Glutamatergic neuron (in vitro differentiated cells): ENCODE results near the gene PCP2. TPM values are rescaled to one million over a fixed set of nuclear protein-coding genes. Genes with fewer than 3 reads are reported as not detected.

ENCODE experiments used
- DNase-seq: peaks from one replicate; pipeline ENCODE4 v3.0.0; 2022
- H3K27ac Mint-ChIP-seq: one replicate; pipeline ENCODE4 v1.8.0; 2020; ENCODE audit warnings: mild to moderate bottlenecking, mixed read lengths, inconsistent platforms; ENCODE audit not compliant: unreplicated experiment
- H3K27me3 Mint-ChIP-seq: one replicate; pipeline ENCODE4 v1.8.0; 2020; ENCODE audit warnings: mild to moderate bottlenecking, moderate library complexity, mixed read lengths, inconsistent platforms; ENCODE audit not compliant: unreplicated experiment
- H3K36me3 Mint-ChIP-seq: one replicate; pipeline ENCODE4 v1.8.0; 2020; ENCODE audit warnings: mild to moderate bottlenecking, mixed read lengths, inconsistent platforms; ENCODE audit not compliant: unreplicated experiment
- H3K4me1 Mint-ChIP-seq: one replicate; pipeline ENCODE4 v1.8.0; 2020; ENCODE audit warnings: mild to moderate bottlenecking, low read depth, mixed read lengths, inconsistent platforms; ENCODE audit not compliant: unreplicated experiment
- H3K4me3 Mint-ChIP-seq: one replicate; pipeline ENCODE4 v1.8.0; 2020; ENCODE audit warnings: mild to moderate bottlenecking, mixed read lengths, inconsistent platforms; ENCODE audit not compliant: unreplicated experiment
- H3K9me3 Mint-ChIP-seq: one replicate; pipeline ENCODE4 v1.8.0; 2020; ENCODE audit warnings: mild to moderate bottlenecking, moderate library complexity, mixed read lengths, inconsistent platforms; ENCODE audit not compliant: unreplicated experiment
- long read RNA-seq: library from polyadenylated mRNA; unstranded; transcript quantifications from one replicate; pipeline ENCODE4 v2.0.0, GENCODE V29; 2020; ENCODE audit not compliant: unreplicated experiment
- total RNA-seq: library from RNA; stranded (reverse); fragmentation: NEBNext Ultra II Directional; extraction: Animal tissue kit (Norgen Biotek cat#: 25700); gene quantifications from one replicate; pipeline ENCODE4 v1.2.1, GENCODE V29; 2021; ENCODE audit not compliant: unreplicated experiment
- TF ChIP-seq, protein P1 (sequence below): fragments of 200-600 bp; sonication (generic); IDR thresholded peaks from one replicate; pipeline ENCODE4 v1.5.0; 2021; ENCODE audit not compliant: partially characterized antibody, unreplicated experiment

The PCP2 gene
- not detected for total RNA-seq
- long read RNA-seq = 0 reads

GRCh38 chr19:7633698-7634097 is at the start of gene PCP2:
Gene PCP2, minus strand, starts transcription at chr19:7633719. Its CDS starts 262 bp downstream, at chr19:7633457.
- peaks cover 6% of the 10 kb centered on the region for H3K4me1 Mint-ChIP-seq
- H3K9me3 Mint-ChIP-seq = peaks cover 14% of the 10 kb centered on the region
- no peak within 1 kb of the TSS for H3K27ac Mint-ChIP-seq
- no peak within 1 kb of the TSS for H3K4me3 Mint-ChIP-seq
- H3K27me3 Mint-ChIP-seq = peaks cover 18% of the 10 kb centered on the region
- DNase-seq = no peak
- TF ChIP-seq, protein P1, sequence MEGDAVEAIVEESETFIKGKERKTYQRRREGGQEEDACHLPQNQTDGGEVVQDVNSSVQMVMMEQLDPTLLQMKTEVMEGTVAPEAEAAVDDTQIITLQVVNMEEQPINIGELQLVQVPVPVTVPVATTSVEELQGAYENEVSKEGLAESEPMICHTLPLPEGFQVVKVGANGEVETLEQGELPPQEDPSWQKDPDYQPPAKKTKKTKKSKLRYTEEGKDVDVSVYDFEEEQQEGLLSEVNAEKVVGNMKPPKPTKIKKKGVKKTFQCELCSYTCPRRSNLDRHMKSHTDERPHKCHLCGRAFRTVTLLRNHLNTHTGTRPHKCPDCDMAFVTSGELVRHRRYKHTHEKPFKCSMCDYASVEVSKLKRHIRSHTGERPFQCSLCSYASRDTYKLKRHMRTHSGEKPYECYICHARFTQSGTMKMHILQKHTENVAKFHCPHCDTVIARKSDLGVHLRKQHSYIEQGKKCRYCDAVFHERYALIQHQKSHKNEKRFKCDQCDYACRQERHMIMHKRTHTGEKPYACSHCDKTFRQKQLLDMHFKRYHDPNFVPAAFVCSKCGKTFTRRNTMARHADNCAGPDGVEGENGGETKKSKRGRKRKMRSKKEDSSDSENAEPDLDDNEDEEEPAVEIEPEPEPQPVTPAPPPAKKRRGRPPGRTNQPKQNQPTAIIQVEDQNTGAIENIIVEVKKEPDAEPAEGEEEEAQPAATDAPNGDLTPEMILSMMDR = no peak
- no peaks in the 10 kb centered on the region for H3K36me3 Mint-ChIP-seq

GRCh38 chr19:7682175-7682855 is 48.8 kb upstream of the PCP2 start:
- DNase-seq = peak; percentile 59
- TF ChIP-seq, protein P1 = peak; percentile 63
- peak overlapping the region; percentile 90 for H3K27ac Mint-ChIP-seq
- peaks cover 20% of the 10 kb centered on the region for H3K4me1 Mint-ChIP-seq
- H3K36me3 Mint-ChIP-seq = no peaks in the 10 kb centered on the region
- H3K9me3 Mint-ChIP-seq = peaks cover 12% of the 10 kb centered on the region
- H3K27me3 Mint-ChIP-seq = peaks cover 7% of the 10 kb centered on the region
- H3K4me3 Mint-ChIP-seq = peak overlapping the region; percentile 90

DNA sequence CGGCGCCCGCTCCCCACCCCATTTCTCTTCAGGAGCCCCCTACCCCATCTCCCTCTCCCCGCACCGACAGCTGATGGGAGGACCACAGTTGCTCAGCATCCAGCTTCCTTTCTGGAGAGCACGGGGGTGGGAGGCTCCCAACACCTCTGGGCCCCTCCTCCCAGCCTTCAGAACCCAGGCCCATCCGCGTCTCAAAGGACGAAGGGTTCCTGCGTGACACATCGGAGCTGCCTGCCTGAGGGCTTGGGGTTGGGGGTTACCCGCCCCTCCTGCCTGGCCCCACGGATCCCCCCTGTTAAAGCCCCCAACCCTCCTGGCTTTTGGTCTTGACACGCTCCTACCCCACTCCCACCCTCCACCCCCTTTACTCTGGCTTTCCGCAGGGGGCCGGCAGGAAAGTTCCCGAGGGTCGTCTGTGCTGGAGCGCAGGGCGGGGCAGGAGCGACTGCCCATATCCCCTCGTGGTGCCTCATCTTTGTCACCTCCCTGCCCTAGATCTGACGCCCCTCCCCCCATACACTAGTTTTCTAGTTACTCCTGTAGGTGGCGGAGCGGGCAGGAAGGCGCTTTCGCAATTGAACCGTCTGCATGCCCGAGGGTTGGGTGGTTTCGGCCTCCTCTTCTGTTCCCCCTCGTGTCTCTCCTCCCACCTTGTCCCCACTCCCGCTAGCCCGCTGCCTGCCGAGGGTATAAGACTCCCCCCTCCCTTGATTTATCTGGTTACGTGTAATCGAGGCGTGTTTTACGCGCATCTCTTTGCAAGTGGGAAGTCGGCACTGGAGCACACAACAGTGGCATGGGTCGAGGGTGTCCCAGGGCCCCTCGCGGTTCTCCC is 48.0 kb upstream of the PCP2 start:
- peaks cover 10% of the 10 kb centered on the region for H3K27me3 Mint-ChIP-seq
- no peaks in the 10 kb centered on the region for H3K36me3 Mint-ChIP-seq
- DNase-seq = peak; percentile 86
- H3K9me3 Mint-ChIP-seq = peaks cover 10% of the 10 kb centered on the region
- H3K4me3 Mint-ChIP-seq = peak overlapping the region; percentile 90
- TF ChIP-seq, protein P1 = no peak
- H3K4me1 Mint-ChIP-seq = peaks cover 20% of the 10 kb centered on the region
- peak overlapping the region; percentile 90 for H3K27ac Mint-ChIP-seq

- TF ChIP-seq, protein P1 = peak; percentile 94
- H3K27me3 Mint-ChIP-seq = peaks cover 8% of the 10 kb centered on the region
- peaks cover 10% of the 10 kb centered on the region for H3K9me3 Mint-ChIP-seq
- H3K36me3 Mint-ChIP-seq = no peaks in the 10 kb centered on the region
- H3K4me3 Mint-ChIP-seq = peak within 1 kb of the TSS; percentile 90
- peak within 1 kb of the TSS; percentile 90 for H3K27ac Mint-ChIP-seq
- H3K4me1 Mint-ChIP-seq = peaks cover 20% of the 10 kb centered on the region
- DNase-seq = peak; percentile 93
Observed at GRCh38 chr19:7680606-7681339, 47.3 kb upstream of the PCP2 start, which contains the start of gene TRAPPC5. Gene TRAPPC5, plus strand, starts transcription at chr19:7680833. Its CDS starts 1,421 bp downstream, at chr19:7682254.
